HL-60 (cell line): ENCODE measurements around the gene NCDN.

Source experiments
- DNase-seq, 2 experiments: peaks; one replicate each; pipeline ENCODE4 v3.0.0-alpha.2; 2010 to 2020; ENCODE audit warnings: low read depth in 1 of 2, low spot score in 1 of 2
- H3K27ac ChIP-seq: fragments of 250-450 bp; sonication (Bioruptor Pico); replicated peaks from 2 replicates; pipeline ENCODE4 v1.5.1; 2020; ENCODE audit warnings: mild to moderate bottlenecking, moderate library complexity
- H3K27me3 ChIP-seq: fragments of 250-450 bp; sonication (Bioruptor Pico); 2 replicates; pipeline ENCODE4 v1.5.1; 2021; ENCODE audit warnings: mild to moderate bottlenecking, moderate library complexity; ENCODE audit not compliant: insufficient read depth, poor library complexity, severe bottlenecking
- H3K4me3 ChIP-seq: replicated peaks from 2 replicates; pipeline ENCODE4 v1.5.1; 2011; ENCODE audit warnings: mild to moderate bottlenecking, control low read depth, low read length; ENCODE audit not compliant: insufficient read depth
- GABPA ChIP-seq: IDR thresholded peaks from 2 replicates; pipeline ENCODE4 v1.6.1; 2012; ENCODE audit warnings: low read depth
- POLR2AphosphoS5 ChIP-seq: IDR thresholded peaks from 2 replicates; pipeline ENCODE4 v1.6.1; 2012; ENCODE audit warnings: low read depth
- SPI1 ChIP-seq: IDR thresholded peaks from 2 replicates; pipeline ENCODE4 v1.6.1; 2012; ENCODE audit warnings: low read depth, mild to moderate bottlenecking, borderline replicate concordance
- TF ChIP-seq, protein P1 (sequence below): IDR thresholded peaks from 2 replicates; pipeline ENCODE4 v1.6.1; 2012; ENCODE audit warnings: low read depth; ENCODE audit not compliant: insufficient replicate concordance
- TF ChIP-seq, protein P2 (sequence below): IDR thresholded peaks from one replicate; pipeline ENCODE4 v1.5.1; 2011; ENCODE audit warnings: low read length, control low read depth, inconsistent platforms; ENCODE audit not compliant: insufficient read depth

NCDN gene

DNA sequence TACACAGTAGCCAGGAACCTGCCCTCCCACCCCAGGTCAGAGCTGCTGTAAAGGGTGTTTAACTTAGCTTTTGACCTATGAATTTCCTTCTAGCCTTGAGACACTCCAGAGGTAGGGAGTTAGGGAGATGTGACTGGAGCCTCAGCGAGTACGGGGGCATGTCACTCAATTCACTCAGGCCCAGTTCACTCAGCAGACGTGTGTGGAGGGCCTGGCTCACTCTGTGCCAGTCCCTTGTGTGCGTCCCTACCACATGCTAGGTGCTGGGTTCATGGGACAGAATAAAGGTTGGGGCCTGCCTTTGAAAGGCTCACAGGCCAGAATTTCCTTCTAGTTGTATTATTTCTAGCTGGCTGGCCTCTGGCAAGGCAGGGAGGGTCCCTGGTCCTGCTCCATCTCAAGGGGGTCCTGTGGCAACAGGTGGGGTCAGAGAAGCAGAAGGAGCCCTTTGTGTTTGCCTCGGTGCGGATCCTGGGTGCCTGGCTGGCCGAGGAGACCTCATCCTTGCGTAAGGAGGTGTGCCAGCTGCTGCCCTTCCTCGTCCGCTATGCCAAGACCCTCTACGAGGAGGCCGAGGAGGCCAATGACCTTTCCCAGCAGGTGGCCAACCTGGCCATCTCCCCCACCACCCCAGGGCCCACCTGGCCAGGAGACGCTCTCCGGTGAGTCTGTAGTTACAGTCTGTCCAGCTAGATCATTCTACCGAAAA is 4.5 kb downstream of the NCDN start:
- no peak for DNase-seq
- Histone ChIP-seq H3K27me3 (no peaks in the 10 kb centered on the region), H3K27ac (no peak overlapping the region), H3K4me3 (no peak overlapping the region)
- TF ChIP-seq POLR2AphosphoS5 = no peak
- TF ChIP-seq SPI1 = no peak
- TF ChIP-seq, protein P1, sequence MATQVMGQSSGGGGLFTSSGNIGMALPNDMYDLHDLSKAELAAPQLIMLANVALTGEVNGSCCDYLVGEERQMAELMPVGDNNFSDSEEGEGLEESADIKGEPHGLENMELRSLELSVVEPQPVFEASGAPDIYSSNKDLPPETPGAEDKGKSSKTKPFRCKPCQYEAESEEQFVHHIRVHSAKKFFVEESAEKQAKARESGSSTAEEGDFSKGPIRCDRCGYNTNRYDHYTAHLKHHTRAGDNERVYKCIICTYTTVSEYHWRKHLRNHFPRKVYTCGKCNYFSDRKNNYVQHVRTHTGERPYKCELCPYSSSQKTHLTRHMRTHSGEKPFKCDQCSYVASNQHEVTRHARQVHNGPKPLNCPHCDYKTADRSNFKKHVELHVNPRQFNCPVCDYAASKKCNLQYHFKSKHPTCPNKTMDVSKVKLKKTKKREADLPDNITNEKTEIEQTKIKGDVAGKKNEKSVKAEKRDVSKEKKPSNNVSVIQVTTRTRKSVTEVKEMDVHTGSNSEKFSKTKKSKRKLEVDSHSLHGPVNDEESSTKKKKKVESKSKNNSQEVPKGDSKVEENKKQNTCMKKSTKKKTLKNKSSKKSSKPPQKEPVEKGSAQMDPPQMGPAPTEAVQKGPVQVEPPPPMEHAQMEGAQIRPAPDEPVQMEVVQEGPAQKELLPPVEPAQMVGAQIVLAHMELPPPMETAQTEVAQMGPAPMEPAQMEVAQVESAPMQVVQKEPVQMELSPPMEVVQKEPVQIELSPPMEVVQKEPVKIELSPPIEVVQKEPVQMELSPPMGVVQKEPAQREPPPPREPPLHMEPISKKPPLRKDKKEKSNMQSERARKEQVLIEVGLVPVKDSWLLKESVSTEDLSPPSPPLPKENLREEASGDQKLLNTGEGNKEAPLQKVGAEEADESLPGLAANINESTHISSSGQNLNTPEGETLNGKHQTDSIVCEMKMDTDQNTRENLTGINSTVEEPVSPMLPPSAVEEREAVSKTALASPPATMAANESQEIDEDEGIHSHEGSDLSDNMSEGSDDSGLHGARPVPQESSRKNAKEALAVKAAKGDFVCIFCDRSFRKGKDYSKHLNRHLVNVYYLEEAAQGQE = no peak
- no peak for TF ChIP-seq GABPA
- TF ChIP-seq, protein P2, sequence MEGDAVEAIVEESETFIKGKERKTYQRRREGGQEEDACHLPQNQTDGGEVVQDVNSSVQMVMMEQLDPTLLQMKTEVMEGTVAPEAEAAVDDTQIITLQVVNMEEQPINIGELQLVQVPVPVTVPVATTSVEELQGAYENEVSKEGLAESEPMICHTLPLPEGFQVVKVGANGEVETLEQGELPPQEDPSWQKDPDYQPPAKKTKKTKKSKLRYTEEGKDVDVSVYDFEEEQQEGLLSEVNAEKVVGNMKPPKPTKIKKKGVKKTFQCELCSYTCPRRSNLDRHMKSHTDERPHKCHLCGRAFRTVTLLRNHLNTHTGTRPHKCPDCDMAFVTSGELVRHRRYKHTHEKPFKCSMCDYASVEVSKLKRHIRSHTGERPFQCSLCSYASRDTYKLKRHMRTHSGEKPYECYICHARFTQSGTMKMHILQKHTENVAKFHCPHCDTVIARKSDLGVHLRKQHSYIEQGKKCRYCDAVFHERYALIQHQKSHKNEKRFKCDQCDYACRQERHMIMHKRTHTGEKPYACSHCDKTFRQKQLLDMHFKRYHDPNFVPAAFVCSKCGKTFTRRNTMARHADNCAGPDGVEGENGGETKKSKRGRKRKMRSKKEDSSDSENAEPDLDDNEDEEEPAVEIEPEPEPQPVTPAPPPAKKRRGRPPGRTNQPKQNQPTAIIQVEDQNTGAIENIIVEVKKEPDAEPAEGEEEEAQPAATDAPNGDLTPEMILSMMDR = no peak

DNA sequence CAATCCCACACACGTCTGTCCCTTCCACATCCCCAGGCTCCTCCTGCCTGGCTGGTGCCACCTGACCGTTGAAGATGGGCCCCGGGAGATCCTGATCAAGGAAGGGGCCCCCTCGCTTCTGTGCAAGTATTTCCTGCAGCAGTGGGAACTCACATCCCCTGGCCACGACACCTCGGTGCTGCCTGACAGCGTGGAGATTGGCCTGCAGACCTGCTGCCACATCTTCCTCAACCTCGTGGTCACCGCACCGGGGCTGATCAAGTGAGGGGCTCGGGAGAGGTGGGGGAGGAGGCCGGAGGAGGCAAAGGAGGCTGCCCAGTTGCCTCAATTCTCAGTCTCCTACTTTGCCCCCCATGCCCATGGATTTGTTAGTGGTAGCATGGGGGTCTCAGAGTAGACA is 5.6 kb downstream of the NCDN start:
- DNase-seq = no peak
- Histone ChIP-seq H3K4me3 (no peak overlapping the region), H3K27me3 (no peaks in the 10 kb centered on the region), H3K27ac (no peak overlapping the region)
- TF ChIP-seq, protein P2 = no peak
- TF ChIP-seq GABPA (no peak), POLR2AphosphoS5 (no peak), SPI1 (no peak)
- TF ChIP-seq, protein P1 = no peak

DNA sequence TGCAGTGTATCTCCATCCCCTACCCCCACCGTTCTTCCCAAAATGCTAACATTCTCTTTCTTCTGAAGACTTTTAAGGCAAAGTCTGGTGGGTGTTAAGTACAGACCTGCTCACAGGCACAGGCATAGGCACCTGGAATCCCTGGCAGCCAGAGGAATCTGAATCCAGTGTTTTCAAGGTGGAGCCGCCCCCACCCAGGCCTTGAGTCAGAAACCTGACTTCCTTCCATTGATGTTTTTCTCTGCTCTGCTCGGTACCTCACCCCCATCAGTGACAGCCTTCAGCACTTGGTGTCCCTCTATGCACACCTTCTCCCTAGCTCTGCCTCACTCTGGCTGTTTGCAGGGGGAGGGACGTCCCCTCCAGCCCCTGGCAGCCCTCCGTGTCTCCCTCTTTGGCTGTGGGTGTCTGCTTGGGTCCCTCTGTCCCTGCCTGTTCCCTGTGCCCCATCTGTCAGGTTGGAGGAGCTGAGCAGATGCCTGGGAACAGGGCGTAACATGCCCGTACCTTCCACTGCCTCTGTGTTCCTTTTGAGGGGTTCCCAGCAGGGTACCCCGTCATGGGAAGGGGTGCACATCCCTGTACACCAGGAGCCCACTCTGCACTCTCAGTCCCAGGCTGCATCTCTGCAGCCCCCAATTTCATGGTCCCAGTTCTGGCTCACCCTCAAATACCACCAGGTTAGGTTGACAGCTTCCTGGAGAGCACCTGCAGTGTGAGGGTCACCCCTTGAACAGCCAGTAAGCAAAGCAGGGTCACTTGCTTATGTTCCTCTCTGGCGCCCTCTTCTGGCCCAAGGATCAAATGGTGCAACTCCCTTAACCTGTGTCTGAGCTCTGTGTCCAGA is 6.7 kb downstream of the NCDN start:
- no peak overlapping the region for H3K4me3 ChIP-seq
- TF ChIP-seq, protein P1 = no peak
- TF ChIP-seq, protein P2 = peak; percentile 85
- TF ChIP-seq POLR2AphosphoS5 = peak; percentile 21; the same call in 1 of the 2 replicates
- TF ChIP-seq GABPA = no peak
- no peak for TF ChIP-seq SPI1
- H3K27me3 ChIP-seq = no peaks in the 10 kb centered on the region
- H3K27ac ChIP-seq = no peak overlapping the region
- DNase-seq = peak; percentile 63 to 80
